Stimulated activated CD4-positive, alpha-beta T cell treated with anti-CD3 and anti-CD28 coated beads, Interleukin-2, amount 100 ng/mL, for 48 hours (primary cell): ENCODE measurements around the gene GMDS.

Experiments used
- DNase-seq, 2 donors: peaks; one replicate each; pipeline ENCODE4 v3.0.0-alpha.2; 2020

The GMDS gene

GRCh38 chr6:1633366-1634021, 611.9 kb downstream of the GMDS start:
- no peak for DNase-seq

GRCh38 chr6:1631251-1631650, 614.2 kb downstream of the GMDS start:
- DNase-seq, result no peak

DNA sequence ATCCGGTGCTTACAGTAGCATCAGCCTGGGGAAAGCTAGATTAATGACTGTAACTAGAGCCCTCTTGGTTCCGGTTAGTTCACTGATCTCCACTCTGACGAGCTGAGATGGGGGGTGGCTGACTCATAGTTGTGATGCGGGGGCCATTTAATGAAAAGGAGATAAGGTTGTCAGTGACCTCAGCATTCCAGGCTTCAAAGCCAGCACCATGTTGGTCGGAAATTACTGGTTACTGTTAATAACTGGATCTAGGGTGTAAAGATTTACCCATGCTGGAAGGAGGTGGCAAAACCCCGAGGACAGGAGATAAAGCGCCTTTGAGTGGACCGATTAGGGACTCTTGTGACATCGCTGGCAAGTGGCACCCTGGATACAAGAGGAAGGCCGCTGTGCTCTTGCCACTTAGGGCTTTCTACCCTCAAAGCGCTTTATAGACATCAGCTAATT, 614.6 kb downstream of the GMDS start:
- no peak for DNase-seq

DNA sequence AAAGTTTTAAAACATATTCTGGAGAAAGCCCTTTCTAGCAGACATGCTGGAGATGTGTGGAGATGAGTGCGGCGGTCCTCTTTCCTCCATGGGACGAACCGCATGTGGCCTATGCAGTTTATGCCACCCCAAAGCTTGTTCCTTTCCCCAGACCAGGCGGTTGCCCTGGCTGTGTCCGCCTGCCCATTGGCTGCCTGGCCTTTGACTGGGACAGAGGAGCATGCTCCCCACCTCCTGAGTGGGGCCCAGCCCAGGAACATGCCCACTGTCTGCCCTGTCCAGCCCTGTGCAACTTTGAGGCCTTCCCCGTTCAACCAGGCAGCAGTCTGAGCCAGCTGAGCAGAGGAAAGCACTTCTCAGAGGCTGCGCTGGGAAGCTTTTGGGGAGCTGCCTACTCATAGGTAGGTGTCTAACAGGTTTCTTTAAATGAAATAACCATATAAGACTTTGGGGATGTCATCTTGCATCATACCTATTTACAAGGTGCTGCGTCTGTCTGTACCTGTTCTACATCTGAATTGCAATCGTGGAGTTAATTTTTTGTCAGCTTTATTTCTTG, 615.1 kb downstream of the GMDS start:
- DNase-seq, result no peak

DNA sequence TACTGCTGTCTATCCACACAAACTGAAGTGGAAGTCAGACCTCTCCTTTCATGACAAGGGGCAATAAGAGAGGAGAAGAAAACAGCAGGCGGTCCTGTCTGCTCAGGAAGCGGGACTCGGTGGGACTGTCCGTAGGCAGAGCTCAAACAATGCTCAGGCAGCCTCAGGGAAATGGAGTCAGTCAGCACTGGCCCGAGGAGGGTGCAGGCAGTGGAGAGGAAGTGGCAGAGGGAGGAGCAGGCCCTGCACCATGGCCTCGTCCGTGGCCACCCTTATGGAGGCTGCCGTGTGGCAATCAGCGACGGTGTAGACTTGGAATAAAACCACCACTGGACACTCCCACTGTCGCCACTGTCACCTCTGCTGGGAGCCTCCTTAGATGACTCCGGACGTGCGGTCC, 616.1 kb downstream of the GMDS start:
- no peak for DNase-seq

DNA sequence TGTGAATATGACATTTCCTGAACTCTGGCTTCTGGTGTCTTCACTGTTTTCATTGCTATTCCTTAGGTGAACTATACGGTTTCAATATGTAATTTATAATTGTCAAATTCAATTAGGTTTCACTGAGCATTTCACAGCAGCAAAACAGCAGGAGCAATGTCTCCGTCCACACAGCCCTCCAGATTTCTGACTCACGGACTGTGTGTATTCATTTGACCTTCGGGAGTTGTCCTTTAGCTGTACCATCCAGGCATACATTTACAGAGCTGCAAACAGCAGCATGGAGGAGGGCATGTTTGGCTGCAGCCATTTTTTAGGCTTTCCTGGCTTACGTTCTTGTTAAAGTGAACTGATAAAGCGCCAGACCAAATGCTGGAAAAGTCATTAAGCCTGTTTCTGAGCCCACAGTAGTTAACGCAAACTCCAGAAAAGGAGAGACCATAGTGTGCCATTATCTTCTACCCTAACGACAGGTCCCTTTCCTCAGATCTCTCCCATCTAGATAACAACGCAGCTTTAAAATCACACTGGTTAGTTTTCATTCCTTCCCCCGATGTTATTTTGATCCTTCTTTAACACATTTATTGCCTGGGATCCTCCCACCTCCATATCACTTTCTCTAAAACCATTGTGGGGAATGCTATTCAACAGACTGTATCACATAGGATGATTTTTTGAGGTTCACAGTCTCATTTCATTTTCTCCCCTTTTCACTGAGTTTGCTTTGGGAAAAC, 617.4 kb downstream of the GMDS start:
- DNase-seq, result no peak

DNA sequence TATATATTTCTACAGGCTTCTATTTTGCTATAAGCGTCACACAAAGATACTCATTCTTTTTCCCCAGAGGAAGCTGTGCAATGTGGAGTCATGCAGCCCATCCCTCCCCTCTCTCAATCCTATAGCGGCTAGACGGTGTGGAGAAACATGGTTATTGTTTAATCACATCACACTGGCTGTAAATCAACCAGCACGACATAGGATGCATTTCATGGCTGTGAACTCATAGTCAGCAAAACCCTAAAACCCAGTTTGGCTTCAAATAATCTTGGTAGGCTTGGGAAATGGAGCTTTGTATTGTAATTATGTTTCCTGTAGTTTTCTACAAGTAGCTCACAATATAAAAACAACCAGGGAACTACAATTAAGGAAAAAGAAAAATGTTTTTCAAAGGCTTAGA, 618.9 kb downstream of the GMDS start:
- no peak for DNase-seq

GRCh38 chr6:1625794-1626435, 619.5 kb downstream of the GMDS start:
- no peak for DNase-seq

DNA sequence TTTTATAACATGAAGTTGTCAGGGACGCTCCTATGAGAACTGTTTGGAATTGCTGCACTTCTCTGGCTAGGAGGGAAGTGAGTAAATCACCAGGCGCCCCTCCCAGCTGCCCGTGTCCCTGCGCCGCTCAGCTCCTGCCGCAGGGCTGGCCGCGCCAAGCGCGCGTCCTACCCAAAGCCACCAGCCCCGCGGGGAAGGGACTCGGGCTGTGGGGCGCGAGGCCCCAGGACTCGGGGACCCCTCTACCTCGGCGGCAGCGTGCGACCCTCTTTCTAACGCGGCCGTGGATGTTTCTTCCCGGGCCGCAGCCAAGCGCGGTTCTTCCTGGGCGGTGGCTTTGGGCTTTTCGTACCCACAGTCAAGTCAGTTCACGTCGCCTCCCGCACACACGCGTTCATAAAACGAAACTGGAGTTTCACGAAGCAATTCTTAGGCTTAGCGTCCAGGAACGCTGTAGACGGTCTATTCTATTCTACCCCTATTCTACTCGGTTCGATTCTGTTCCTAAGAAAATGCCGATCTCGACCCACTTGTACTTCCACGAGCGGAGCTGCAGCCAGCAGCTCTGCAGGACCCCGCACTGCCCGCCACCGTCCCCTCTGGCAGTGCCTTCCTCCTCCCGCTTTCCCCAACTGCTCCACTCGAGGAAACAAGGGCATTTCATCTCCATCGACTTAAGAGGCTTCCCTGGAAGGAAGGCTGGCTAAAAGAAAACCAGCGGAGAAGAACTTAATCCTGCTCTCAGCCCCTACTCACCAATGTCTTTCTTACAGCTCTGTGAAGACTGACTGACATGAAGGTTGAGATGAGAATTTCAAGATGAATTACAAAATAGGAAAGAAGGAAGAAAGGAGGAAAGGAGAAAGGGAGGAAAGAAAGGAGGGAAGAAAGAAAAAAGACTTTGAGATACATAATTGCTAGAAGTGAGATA, 620.3 kb downstream of the GMDS start:
- no peak for DNase-seq

- DNase-seq, result no peak
Observed at GRCh38 chr6:1624058-1624850, 621.2 kb downstream of the GMDS start.

GRCh38 chr6:1623769-1624057, 621.7 kb downstream of the GMDS start:
- no peak for DNase-seq

- DNase-seq, result no peak
Observed at GRCh38 chr6:1622851-1623768, 622.3 kb downstream of the GMDS start.

GRCh38 chr6:1622220-1622850, 623.1 kb downstream of the GMDS start:
- DNase-seq, result no peak

DNA sequence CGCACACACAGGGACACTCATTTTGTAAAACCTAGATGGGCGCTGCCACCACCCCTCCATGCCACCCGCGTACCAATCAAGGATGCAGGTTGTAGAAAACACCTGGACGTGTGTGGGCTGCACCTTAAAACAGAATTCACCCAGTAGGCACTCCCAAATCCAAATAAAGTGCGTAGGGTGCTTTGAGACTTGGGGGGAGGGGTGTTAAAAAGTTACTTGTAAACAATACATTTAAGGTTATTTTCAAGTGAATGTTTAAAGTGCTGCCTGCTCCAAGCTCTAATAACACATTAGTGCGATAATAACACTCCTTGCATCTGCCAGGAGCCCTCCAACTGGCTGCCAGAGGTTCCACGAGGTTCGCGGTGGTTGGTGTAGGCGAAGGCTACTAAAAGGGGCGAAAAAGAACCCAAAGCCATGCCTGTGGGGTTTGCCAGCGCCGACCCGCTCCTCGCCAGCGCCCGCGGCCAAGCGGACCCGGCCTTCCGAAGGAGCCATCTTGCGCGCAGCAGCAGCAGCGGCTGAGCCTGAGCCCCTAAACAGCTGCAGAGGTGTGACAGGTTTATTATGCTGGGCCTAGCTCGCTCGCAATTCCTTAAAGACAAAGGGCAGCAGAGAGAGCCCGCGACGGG, 624.2 kb downstream of the GMDS start:
- DNase-seq, result no peak

DNA sequence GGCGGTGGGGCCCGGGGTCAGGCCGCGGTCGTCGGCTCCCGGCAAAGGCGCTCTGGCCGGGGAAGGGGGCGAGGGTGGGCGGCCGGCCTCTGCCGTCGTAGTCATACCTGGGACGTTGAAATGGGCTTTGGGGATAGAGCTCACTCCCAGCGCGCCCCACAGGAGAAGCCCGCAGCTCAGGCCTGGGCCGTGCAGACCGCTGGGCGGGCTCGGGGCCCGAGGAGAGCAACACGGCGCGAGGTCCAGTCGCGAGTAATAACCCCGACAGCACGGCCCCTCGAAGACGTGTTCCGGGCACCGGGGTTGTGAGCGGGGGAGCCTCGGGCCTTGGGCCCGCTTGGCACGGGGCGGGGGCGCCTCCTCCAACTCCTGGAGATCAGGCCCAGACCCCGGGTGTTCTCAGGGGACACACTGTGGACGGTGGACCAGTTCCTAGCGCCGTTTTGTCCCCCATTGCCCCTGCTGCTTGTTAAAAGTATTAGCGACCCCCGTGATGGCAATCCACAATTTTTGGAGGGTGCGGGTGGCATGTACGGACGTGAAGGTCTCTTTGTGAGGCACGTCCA, 624.8 kb downstream of the GMDS start:
- no peak for DNase-seq

DNA sequence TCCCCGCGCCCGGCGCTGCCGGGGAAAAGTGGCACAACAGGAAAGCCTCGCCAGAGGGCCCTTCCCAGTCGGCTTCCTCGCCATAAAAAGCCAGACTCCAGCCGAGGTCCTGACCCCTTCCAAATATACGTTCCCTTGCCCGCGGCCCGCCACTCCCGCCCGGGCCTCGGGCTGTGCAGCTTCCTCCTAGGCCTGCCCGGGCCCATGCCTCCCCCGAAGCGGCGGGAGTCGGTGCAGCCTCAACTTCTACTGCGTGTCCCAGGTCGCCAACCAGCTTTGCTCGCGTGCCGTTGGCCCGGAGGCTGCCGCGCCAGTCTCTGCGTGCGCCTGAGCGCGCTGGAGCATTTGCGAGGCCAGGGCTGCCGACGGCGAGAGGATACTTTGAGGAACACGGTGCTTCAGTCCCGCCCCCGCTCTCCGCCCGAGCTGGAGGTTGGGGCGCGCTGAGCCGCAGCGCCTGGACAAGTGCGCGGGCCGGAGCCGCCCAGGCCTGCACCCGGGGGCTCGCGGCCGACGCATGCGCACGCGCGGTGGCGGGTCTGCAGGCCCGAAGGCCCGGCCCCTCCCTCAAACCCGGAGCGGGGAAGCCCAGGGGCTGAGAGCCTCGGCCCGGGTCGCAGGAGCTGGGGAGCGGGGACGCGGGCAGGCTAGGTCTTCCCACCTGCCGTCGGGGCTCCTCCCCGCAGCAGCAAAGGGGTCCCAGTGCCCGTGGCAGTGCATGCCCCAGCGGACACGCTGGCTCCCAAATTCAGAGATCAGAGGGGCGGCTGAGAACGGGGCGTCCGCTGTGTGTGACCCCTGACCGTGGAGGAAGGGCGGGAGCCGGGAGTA, 625.5 kb downstream of the GMDS start:
- DNase-seq, result no peak

- no peak for DNase-seq
Observed at GRCh38 chr6:1619098-1619672, 626.2 kb downstream of the GMDS start.
